PC-3 (cell line): Measurements from ENCODE around the gene SPDYE3.
"Not testable (repeated sequence)": the region's sequence is repeated elsewhere in the genome, so short reads cannot be mapped to it uniquely, and the experiment has no call there.

Experiments
- CTCF ChIP-seq: fragments of 300-600 bp; sonication (generic); conservative IDR thresholded peaks from 2 replicates; pipeline ENCODE4 v1.5.1; 2017; ENCODE audit warnings: antibody characterized with exemption, low read depth, mild to moderate bottlenecking, low read length
- EZH2 ChIP-seq: fragments of 300-600 bp; sonication (generic); IDR thresholded peaks from one replicate; pipeline ENCODE4 v1.6.1; 2017; ENCODE audit warnings: antibody characterized with exemption, mild to moderate bottlenecking, low read length; ENCODE audit not compliant: unreplicated experiment

- TF ChIP-seq EZH2, CTCF: not testable (repeated sequence)
These were observed 10.8 kb downstream of the SPDYE3 start for GRCh38 chr7:100318329-100318728.
